Left colon (tissue), 2 donors: ENCODE results near the gene ADAM20. TPM values are rescaled to one million over a fixed set of nuclear protein-coding genes. Genes with fewer than 3 reads are reported as not detected.
A peak's percentile ranks its signal among the peaks of the same experiment; 100 is the strongest.
"Not testable (repeated sequence)": the region's sequence is repeated elsewhere in the genome, so short reads cannot be mapped to it uniquely, and the experiment has no call there.

Experiments
- ATAC-seq: fragments of 200-7000 bp; cut with Tn5 transposase; one replicate; pipeline ENCODE4 v1.9.1; 2020; ENCODE audit warnings: mild to moderate bottlenecking, moderate library complexity
- DNase-seq, 2 donors: peaks; one replicate each; pipeline ENCODE4 v3.0.0-alpha.2; 2020
- intact Hi-C, 2 donors: fragments of 100-400 bp; cut with DNase I in 1 of 2; cut with micrococcal nuclease in 1 of 2; formaldehyde crosslinking; loops; one replicate each; pipeline versions ENCODE4 v1.11.2 to v1.14.0; 2022; cut with DNase I, micrococcal nuclease
- long read RNA-seq: library from polyadenylated mRNA; unstranded; transcript quantifications from one replicate; pipeline ENCODE4 v2.0.0, GENCODE V29; 2021
- total RNA-seq, 2 donors: library from RNA; stranded (reverse); fragmentation: NEBNext Ultra II Directional; extraction: Animal tissue kit (Norgen Biotek cat#: 25700); gene quantifications; one replicate each; pipeline ENCODE4 v1.2.1, GENCODE V29; 2021
- donor health status: DM: no; HTN: no; CAD: no.
- donor health status: DM: yes; HTN: yes; CAD: no.

The ADAM20 gene
- total RNA-seq: under 1 TPM; 0.31 to 0.34 TPM
- long read RNA-seq: 0 reads

- ATAC-seq (no peak), DNase-seq (no peak)
- intact Hi-C loops: no loop called here
Observed at GRCh38 chr14:70534904-70535303, at the start of gene ADAM20. Gene ADAM20, minus strand, starts transcription at chr14:70535004. Its CDS starts 10,247 bp downstream, at chr14:70524757.

- intact Hi-C loops: no loop called here
- no peak for ATAC-seq
- DNase-seq: no peak
Observed at GRCh38 chr14:70576891-70577290, 42.1 kb upstream of the ADAM20 start.

- intact Hi-C loops: no loop called here
- DNase-seq (no peak), ATAC-seq (no peak)
Observed at GRCh38 chr14:70573050-70573449, 38.2 kb upstream of the ADAM20 start.

- no peak for ATAC-seq
- intact Hi-C loops: no loop called here
Observed at GRCh38 chr14:70571139-70571538, 36.3 kb upstream of the ADAM20 start.

GRCh38 chr14:70567791-70568190 lies 33.0 kb upstream of the ADAM20 start:
- intact Hi-C loops: no loop called here
- ATAC-seq: peak; percentile 78
- no peak for DNase-seq

More at GRCh38 chr14:70571139-70571538, 36.3 kb upstream of the ADAM20 start:
- no peak for DNase-seq

GRCh38 chr14:70563869-70564268 lies 29.1 kb upstream of the ADAM20 start:
- no peak for ATAC-seq
- no peak for DNase-seq
- intact Hi-C loops: no loop called here

GRCh38 chr14:70563417-70563816 lies 28.6 kb upstream of the ADAM20 start:
- DNase-seq: no peak
- no peak for ATAC-seq
- intact Hi-C loops: no loop called here

GRCh38 chr14:70558356-70558755 lies 23.6 kb upstream of the ADAM20 start:
- intact Hi-C loops: no loop called here
- DNase-seq: no peak
- ATAC-seq: no peak

- peak in 1 of 2 donors; percentile 11 for DNase-seq
- ATAC-seq: peak; percentile 58
- intact Hi-C loops: no loop called here
Observed at GRCh38 chr14:70555890-70556289, 21.1 kb upstream of the ADAM20 start.

- intact Hi-C loops: no loop called here
- ATAC-seq (no peak), DNase-seq (no peak)
Observed at GRCh38 chr14:70538087-70538486, 3.3 kb upstream of the ADAM20 start.

- DNase-seq (no peak), ATAC-seq (no peak)
- intact Hi-C loops: no loop called here
Observed at GRCh38 chr14:70536830-70537229, 2.0 kb upstream of the ADAM20 start.

- DNase-seq: no peak
- intact Hi-C loops: no loop called here
- ATAC-seq: no peak
Observed at GRCh38 chr14:70530417-70530816, 4.4 kb downstream of the ADAM20 start.

- DNase-seq: no peak
- ATAC-seq: no peak
- intact Hi-C loops: no loop called here
Observed at GRCh38 chr14:70527501-70528105, 7.2 kb downstream of the ADAM20 start.

- no peak for ATAC-seq
- intact Hi-C loops: no loop called here
- DNase-seq: no peak
Observed at GRCh38 chr14:70525691-70526090, 9.1 kb downstream of the ADAM20 start.

- intact Hi-C loops: no loop called here
- ATAC-seq (no peak), DNase-seq (no peak)
Observed at GRCh38 chr14:70515811-70516210, 19.0 kb downstream of the ADAM20 start.

- intact Hi-C loops: no loop called here
- DNase-seq: no peak
- no peak for ATAC-seq
Observed at GRCh38 chr14:70514168-70515069, 20.4 kb downstream of the ADAM20 start.

GRCh38 chr14:70498191-70498590 lies 36.6 kb downstream of the ADAM20 start:
- ATAC-seq (no peak), DNase-seq (no peak)
- intact Hi-C loops: no loop called here

- intact Hi-C loops: no loop called here
- DNase-seq (no peak), ATAC-seq (no peak)
Observed at GRCh38 chr14:70489579-70490200, 45.1 kb downstream of the ADAM20 start.

- DNase-seq, ATAC-seq, intact Hi-C loops: not testable (repeated sequence)
Observed at GRCh38 chr14:70477356-70478105, 57.3 kb downstream of the ADAM20 start.
